DMS 273 (cell line): Measurements from ENCODE around the gene KIF5C.

Source experiments
- DNase-seq: peaks from one replicate; lab custom pipeline; 2025; ENCODE audit not compliant: unreplicated experiment; lab: John Stamatoyannopoulos, UW

KIF5C gene

DNA sequence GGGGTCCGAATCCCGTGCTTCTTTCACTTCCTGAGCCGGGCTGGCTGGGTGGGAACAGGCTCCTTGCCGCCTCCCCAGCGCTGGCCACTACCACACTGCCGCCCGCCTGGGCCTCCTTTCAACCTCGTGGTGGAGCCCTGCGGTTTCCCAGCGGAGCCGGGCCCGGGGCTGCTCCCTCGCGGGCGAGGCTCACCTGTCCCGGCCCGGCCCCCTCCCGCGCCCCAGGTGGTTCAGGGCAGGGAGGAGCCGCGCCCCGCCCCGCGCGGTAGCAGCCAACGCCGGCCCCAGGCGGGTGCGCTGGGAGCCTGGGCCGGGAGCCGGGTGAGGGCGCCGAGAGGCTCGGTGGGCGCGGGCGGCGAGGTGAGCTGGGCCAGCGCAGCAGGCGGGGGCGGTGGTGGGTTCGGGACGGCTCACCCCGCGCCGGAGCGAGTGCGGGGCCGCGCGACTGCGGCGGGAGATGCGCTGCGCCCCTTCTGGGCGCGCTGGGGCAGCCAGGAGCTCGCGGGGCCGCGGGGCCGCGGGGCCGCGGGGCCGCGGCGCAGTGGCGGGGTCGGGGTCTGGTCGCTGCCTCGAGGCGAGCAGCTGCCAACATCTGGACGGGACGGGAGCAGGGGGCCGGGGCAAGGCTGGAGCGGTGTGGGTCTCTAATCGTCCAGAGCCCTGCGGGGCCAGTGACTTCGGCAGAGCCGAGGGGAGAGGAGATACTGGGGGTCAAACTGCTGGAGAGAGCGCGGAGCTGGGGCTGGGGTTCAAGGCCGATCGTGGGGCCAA lies 163.6 kb downstream of the KIF5C start, which contains the start of gene LYPD6B:
LYPD6B (plus strand) TSS at position 258 of the 771 bp plus-strand sequence. CDS start 92,250 bp downstream, outside the sequence.
- DNase-seq = peak; percentile 76

DNA sequence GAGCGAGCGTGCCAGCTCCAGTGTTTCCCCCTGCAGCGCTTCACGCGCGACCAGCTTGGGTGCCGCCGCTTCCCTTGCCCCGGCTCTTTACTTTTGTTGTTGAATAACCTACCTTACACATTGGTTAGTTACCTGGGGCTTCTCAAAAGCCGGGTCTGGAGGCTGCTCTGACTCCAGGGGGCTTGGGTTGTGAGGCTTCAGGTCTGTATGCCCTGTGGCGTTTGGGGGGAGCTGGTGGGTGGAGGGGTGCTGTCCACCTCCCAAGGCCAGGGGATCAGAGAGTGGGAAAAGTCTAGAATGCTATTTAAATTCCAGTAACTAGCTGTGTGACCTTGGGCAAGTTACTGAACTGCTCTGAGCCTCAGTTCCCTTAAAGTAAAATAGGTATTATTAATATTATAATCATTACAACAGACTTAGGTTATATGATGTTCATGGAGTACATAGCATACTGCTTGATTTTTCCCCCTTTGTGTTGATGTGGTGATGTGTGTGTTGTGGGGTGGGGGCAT lies 164.2 kb downstream of the KIF5C start:
- DNase-seq = no peak

DNA sequence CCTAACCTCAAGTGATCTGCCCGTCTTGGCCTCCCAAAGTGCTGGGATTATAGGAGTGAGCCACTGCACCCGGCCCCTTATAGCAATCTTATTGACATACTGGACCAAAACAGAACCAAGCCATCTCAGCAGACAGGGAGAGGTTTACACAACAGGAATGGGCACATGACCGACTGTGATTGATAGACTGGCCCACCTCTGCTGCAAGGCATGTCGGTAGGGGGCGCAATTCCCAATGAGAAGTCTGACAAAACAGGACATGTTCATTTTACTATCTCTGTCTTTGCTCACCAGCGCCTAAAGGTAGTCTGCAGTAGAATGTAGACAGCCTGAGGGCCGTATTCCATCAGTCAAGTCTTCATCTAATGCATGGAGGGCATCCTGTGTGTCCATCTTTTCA lies 165.4 kb downstream of the KIF5C start:
- peak; percentile 65 for DNase-seq

DNA sequence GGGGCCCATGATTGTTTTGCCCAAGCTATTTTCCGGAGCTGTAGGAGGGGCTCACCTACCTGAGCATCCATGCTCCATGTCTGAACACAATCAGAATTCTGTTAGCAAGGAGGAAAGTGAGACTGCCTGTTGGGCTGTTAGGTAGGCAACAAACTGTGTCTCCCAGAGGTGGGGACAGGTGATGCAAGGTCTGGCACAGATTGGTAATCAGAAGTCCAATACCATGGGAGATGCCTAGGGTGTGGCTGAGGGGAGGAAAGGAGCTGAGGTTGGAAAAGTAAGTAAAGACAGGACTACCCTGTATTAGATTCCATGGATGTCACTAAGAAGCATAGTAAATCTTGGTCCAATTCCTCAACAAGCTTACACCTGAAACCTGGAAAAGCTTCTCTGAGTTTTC lies 166.5 kb downstream of the KIF5C start:
- DNase-seq = no peak

DNA sequence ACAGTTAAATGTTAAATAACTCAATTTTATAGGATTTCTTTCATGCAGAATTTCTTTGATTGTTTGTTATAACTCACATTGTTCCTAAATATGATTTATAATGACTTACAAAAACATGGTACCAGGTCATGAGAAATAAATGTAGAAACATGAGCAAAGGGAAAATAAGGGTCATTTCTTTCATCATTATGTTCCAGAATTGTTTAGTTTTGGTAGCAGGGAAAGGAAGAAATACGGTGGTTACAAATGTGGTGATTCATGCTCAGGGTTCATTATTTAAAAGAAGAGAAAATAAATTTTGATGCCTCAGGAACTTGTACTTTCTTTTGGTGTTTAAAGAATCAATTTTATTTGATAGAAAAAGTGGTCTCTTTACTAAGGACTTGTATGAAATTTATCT lies 167.9 kb downstream of the KIF5C start:
- DNase-seq = no peak

DNA sequence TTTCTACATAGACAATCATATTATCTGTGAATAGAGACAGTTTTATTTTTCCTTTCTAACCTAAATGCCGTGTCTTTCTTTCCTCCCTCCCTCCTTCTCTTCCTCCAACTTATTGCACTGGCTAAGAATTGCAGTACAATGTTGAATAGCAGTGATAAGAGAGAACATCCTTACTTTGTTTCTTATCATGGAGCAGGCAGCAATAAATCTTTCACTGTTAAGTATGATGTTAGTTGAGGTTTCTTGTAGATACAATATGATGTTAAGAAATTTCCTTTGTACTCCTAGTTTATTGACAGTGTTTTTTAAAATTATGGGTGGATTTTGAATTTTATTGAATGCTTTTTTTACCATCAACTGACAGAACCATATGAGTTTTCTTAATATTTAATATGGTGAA lies 169.5 kb downstream of the KIF5C start:
- no peak for DNase-seq

DNA sequence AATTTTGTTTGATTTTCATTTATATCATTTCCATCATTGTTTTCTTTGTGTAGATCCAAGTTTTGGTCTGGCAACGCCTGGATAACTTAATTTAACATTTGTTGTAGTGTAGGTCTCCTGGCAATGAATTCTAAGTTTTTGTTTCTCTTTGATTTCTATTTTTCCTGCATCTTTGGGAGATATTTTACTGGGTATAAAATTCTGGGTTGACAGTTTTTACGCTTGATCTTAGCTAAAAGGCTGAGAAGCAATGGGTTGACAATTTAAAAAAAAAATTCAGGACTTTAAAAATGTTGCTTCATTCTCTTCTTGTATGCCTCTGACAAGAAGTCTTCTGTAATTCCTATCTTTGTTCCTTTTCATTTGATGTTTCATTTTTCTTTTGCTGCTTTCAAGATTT lies 172.1 kb downstream of the KIF5C start:
- no peak for DNase-seq

DNA sequence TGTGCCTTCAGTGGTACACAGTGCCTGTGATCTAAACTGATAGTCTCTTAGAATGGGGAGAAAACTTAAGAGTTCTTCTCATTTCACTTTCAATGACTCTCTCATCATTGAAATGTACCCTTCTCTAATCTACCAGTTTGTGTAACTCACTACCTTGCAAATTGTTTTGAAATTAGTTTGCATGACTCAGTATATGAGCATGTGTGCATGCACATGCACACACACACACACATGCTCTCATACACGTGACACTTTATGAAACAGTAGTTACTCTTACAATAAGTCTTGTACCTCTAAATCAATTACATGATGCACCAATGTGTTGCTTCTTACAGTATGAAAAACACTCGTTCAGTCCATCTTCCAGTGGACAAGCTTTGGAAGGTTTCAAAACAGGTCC lies 174.1 kb downstream of the KIF5C start:
- no peak for DNase-seq

DNA sequence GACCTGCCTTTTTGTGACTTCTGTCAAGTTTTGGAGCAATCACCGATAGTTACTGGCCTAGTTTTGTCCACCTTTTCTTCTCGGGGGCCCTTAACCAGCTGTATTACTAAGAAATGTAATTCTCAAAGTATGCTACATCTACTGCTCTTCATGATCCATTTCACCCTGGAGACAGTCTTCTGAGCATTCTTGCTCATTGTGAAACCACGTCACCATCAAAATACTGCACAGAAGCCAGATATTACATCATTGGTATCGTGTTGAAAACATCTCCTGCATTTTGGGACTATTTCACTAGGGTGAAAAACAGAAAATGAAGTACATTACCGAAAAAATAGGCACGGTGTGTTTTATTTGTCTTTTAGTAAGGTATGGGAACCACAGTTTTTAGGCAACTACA lies 175.2 kb downstream of the KIF5C start:
- no peak for DNase-seq

DNA sequence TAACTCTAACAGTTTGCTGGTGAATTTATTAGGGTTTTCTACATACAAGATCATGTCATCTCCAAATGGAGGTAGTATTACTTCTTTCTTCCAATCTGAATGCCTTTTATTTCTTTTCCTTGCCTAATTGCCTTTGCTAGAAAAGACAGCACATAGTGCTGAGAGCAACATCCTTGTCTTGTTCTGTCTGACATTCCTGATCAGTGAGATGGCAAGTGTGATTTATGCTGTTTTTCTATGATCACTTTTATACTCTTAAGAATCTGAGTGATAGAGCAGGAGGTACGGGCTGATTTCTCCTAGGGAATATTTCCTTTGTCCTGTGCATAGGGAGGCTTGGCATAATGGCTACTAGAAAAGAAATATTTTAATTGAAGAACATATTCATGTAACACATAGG lies 180.7 kb downstream of the KIF5C start:
- no peak for DNase-seq

DNA sequence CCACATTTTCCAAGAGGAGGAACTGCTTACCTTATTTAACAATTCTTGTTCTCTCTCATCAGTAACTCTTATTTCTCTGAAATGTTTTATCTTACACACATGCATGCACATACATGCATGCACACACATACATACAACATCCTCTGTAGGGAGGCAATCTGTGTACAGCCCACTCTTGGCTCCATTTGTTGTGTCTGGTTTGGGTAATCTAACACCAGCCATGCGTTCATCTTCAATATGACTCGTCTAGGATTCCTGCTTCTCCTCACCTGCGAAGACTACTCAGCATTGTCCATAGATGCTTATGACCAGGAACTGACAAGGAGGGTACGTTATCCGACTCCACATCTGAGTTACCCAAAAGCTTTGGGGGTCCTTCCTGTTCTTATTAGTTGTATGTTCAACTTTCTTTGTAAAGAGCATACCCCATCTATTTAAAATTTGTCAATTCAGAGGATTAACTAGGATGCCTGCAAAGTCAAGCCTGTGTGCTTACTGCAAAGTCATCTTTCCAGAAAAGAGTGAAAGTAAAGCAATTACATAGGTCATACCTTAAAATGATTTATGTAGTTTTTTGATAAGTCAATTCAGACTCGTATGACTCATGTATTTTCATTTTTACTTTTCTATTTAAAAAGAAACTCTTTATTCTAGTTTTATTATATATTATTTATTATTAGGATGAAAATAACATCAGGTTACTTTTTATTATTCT lies 181.7 kb downstream of the KIF5C start:
- no peak for DNase-seq

DNA sequence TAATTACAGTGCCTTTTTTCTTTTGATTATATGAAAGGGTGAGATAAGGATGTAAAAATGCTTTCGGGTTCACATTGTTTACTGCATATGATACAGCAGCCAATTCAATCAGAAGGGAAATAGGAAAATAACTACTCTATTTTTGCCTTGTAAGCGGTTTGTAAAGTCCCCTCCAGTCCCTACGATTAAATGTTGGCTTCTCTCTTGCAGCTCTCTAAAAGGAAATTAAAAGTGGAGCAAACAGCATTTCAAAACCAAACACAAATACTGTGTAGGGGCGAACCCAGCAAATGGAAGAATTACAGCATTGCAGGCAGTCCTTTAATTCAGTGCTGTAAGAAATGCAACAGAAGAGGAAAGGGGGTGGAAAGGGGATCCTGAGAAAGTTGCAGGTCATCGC lies 182.4 kb downstream of the KIF5C start:
- no peak for DNase-seq

DNA sequence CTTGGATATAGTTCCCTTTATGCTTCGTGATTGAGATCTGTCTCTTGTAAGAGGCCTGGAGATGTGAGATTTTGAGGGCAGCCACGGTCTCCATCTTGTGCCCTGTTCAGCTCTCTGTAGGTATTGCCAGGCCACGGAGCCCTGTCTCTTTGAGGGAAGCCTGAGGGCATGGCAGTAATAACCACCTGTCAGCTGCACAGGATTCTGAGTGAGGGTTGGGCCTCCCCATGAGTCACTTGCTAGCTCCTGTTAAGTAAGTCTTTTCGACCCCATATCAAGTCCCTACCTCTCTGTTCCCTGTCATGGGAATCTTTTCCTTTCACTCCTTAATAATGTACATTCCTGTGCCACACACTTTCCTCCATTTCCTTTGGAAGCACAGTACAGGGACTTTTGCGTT lies 183.9 kb downstream of the KIF5C start:
- no peak for DNase-seq

DNA sequence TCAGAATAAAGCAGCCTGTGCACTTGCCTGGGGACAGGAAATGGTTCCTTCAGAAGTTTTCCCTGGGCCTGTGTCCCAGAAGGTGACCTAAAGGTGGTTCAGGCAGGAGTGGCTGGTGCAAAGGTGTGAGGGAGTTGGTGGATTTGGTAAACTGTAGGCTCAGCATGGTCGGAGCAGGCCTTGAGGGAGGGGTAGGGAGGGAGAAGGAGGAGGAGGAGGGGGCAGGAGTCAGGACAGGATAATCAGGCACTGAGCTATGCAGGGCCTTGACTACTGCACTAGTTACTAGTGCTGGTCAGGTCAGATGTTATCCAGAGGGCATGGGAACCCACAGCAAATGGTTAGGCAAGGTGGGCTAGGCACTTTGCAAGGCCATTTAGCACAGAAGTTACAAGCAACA lies 184.8 kb downstream of the KIF5C start:
- no peak for DNase-seq

DNA sequence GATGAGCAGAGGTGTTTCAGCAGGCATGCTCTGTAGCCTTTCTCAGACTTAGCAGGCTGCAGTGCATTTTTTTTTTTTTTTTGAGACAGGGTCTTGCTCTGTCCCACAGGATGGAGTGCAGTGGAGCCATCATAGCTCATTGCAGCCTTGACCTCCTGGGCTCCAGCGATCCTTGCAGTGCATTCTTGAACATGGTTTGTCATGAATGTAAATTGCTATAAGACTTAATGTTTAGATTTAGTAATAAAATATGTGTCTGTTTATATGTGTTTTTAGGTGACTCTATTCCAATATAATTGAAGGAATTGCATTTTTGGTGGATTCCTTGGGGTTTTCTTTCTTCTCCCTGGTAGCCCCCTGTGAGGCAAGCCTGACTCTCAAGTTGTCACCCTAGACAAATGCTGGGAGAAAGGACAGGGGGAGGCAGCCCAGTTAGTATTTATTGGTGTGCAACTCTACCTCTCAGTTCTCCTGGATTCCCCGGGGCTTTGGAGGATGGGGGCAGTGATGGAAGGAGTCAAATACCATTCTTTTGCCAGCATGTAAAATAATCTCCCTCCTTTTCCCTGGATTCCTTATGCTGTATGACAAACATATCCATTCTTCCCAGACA lies 186.2 kb downstream of the KIF5C start:
- DNase-seq = no peak

DNA sequence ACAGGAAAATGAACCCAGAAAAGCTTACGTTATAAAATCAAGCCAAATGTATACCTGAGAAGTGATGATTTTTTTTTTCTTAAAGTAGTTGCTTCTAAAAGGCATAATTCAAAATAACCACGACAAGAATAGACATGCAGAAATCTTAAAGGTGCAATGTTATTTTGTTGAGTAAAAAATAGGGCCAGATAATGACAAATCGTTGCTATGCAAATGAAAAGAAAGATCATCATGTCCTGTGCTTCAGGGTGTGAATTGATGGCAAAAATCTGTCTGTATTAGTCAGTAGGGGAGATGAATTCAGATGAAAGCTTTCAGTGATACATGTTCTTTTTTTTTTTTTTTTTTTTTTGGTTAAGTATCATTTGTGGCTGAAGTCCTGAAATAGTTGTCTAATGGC lies 187.5 kb downstream of the KIF5C start:
- no peak for DNase-seq

DNA sequence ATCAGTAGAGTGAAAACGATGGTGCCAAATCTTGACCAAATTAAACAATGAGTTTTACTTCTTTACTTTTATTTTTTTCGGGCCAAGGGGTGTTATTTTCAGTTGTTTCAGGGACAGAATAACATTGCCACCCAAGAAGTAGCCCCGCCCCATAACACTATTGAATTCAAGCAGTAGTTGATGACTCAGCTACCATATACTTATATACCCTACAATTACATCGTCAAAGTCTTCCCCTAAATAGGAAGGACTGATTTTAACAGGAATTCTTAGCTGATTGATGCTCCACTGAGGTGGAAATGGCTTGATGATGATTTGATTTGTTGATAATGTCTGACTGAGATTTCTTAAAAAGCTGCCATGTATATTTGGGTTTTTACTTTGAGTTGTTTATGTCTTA lies 188.2 kb downstream of the KIF5C start:
- DNase-seq = no peak

DNA sequence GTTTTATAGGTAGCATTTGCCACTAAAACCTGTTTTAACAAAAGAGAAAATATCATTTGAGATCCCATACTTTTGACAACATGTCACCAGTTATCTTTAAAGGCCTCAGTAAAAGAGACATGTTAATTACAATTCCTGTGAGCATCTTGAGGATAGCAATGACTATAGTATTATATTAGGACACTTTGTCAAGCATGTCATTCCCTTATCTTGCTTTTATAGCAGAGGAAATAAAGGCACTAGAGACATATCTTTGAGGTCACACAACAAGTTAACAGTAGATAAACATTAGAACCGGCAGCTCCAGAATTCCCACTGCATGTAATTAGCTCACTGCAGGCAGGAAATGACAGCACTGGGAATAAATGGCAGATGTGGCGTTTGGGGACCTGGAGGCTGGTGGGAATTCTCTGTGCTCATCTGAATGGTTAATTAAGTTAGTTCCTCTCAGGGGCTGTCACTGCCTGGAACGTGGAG lies 189.4 kb downstream of the KIF5C start:
- no peak for DNase-seq

DNA sequence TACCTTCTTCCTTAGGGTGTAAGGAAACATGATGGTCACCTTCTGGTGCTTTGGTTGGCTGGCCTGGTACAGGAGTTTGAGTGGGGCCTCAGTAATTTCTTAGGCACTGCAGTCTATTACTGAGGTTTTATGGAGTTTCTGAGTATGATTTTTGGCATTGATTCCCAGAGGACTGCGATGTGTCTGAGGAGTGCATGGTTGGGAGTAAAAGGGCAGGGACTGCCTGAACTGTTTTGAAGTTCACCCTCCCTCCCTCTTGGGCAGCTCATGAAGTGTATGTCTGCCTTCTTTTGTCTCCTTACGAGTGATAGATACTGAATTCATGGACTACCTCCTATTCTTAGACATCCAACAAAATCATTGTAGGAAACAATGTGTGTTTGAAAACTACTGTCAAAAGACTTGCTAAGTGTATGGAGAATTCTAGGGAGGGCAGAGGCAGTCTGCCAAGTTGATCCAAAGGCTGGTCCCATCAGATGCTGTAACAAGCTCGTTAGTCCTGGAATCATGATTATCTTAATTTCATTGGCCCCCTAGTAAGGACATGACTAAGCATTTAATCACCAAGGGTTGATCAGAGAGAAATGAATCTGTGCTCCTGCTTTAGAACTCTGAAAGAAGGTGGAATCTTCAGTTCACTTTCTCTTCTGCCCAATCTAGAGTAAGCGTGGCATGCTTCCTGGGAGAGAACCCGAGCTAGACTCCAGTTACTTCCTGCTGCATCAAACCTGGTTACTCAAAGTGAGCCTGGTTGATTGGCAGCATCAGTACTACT lies 190.0 kb downstream of the KIF5C start:
- DNase-seq = no peak

DNA sequence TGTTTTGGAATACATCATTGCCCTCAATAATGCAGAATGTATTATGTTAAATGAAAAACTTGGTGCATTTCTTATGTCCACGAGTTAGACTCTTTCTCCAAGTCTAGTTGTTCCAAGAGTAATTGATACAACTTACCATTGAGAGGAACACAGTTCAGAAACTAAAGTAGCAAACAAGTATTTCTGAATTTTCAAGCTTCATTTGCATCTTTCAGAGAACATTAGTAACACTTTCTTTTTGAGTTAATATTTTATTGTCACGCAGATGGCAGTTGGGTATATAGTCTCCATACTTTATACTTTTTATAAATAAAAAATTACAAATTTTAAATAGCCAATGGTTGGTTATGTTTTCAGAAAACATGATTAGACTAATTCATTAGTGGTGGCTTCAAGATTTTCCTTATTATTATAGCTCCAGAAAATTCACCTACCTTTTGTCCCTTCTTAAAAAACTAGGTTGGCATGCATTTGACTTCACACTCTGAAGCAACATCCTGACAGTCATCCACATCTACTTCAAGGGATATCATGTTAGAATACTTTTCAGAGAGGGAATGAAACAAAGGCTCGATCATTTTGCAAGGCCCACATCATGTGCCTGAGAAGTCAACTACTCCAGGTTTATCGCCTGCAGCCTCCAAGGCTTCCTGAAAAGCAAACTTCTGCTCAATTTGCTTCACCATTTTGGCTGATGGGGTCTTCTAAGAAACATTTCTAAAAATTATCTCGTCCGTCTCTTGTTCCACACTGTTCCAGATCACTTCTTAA lies 193.4 kb downstream of the KIF5C start:
- DNase-seq = no peak
